Measurements from ENCODE around the gene PODN. TPM values are rescaled to one million over a fixed set of nuclear protein-coding genes. Genes with fewer than 3 reads are reported as not detected.

The PODN gene
- total and polyA plus RNA-seq, 2 donors (not counting 3 experiments of a cell fraction or from before 2014, with no cell fraction given): 1.3 to 1.5 TPM

DNA sequence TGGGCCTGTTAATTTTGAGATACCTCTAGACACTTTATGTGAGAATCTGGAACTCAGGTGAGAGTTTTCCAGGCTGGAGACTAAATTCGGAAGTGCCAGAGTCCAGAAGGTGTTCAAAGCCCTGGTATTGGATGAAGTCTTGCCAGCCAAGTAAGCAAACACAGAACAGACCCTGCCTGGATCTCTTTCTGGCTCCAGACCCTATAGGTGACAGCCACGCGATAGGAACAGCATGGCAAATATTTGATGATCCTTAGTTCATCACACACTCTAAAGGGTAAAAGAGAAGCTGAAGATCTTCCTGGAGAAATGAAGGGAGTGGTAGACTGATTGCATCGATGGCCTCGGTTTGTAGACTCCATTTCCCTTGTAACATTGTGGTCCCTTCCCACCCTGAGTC lies 49.7 kb downstream of the PODN start:
- Histone ChIP-seq H3K36me3 (ENCODE audit: control insufficient read depth in 2 of 2, extremely low read depth in 1 of 2, insufficient read depth in 2 of 2, low read length in 2 of 2) (no peaks in the 10 kb centered on the region), H3K9me1 (replicated peaks; ENCODE audit: control insufficient read depth, extremely low read depth, insufficient read depth, low read length) (no peaks in the 10 kb centered on the region), H3K27me3 (ENCODE audit: control insufficient read depth in 2 of 2, insufficient read depth in 2 of 2, low read length in 2 of 2) (no peaks in the 10 kb centered on the region), H3K9me3 (replicated peaks; ENCODE audit: control insufficient read depth, insufficient read depth, low read length) (no peaks in the 10 kb centered on the region), H4K20me1 (replicated peaks; ENCODE audit: control insufficient read depth, extremely low read depth, insufficient read depth, low read length) (no peaks in the 10 kb centered on the region), H3K4me1 (ENCODE audit: control insufficient read depth, extremely low read depth, insufficient read depth, low read length) (no peaks in the 10 kb centered on the region), H3K79me2 (ENCODE audit: control insufficient read depth, insufficient read depth, low read length) (no peaks in the 10 kb centered on the region), H3K4me2 (ENCODE audit: insufficient read depth, low read length) (no peak overlapping the region), H3K27ac (ENCODE audit: insufficient read depth, low read depth, low read length) (no peak overlapping the region), H2AFZ (ENCODE audit: low read depth, low read length) (no peak overlapping the region), H3K9ac (replicated peaks; ENCODE audit: extremely low read depth, insufficient read depth, low read length) (no peak overlapping the region), H3K4me3 (replicated peaks in 1 of 3; ENCODE audit: insufficient read depth in 1 of 3, low read depth in 1 of 3, low read length in 3 of 3) (no peak overlapping the region)
- no TSS peak for BruUV-seq (replicated peaks)
- DNase-seq (ENCODE audit: low read depth, low spot score): no peak
- TF ChIP-seq MYC (IDR thresholded peaks at IDR 0.05; ENCODE audit: low read depth, low read length): no peak
- intact Hi-C loops (cut with micrococcal nuclease) (no loop called here), dilution Hi-C loops (cut with MboI; ENCODE audit: extremely low pct_ligation_motif_present, low sequenced_read_pairs) (no loop called here)
- POLR2A ChIA-PET: no interaction called here
- no peak for FAIRE-seq
- CTCF ChIA-PET: interaction anchor here (1.4 kb wide), 1 partner anchor 71 kb away, joined by 5 read pairs; no protein-coding TSS in a partner anchor

GRCh38 chr1:53112271-53112774 lies 50.3 kb downstream of the PODN start:
- H3K9ac ChIP-seq (replicated peaks; ENCODE audit: extremely low read depth, insufficient read depth, low read length): no peak overlapping the region
- no peaks in the 10 kb centered on the region for H3K4me1 ChIP-seq (ENCODE audit: control insufficient read depth, extremely low read depth, insufficient read depth, low read length)
- no peaks in the 10 kb centered on the region for H3K36me3 ChIP-seq (ENCODE audit: control insufficient read depth in 2 of 2, extremely low read depth in 1 of 2, insufficient read depth in 2 of 2, low read length in 2 of 2)
- POLR2A ChIA-PET: no interaction called here
- H3K4me3 ChIP-seq (replicated peaks in 1 of 3; ENCODE audit: insufficient read depth in 1 of 3, low read depth in 1 of 3, low read length in 3 of 3): no peak overlapping the region
- CTCF ChIA-PET: interaction anchor here (1.4 kb wide), 1 partner anchor 70 kb away, joined by 5 read pairs; no protein-coding TSS in a partner anchor
- H3K27ac ChIP-seq (ENCODE audit: insufficient read depth, low read depth, low read length): no peak overlapping the region
- H3K4me2 ChIP-seq (ENCODE audit: insufficient read depth, low read length): no peak overlapping the region
- dilution Hi-C loops (cut with MboI; ENCODE audit: extremely low pct_ligation_motif_present, low sequenced_read_pairs) (no loop called here), intact Hi-C loops (cut with micrococcal nuclease) (no loop called here)
- no peak overlapping the region for H2AFZ ChIP-seq (ENCODE audit: low read depth, low read length)
- DNase-seq (ENCODE audit: low read depth, low spot score) (no peak), FAIRE-seq (no peak)
- H3K9me3 ChIP-seq (replicated peaks; ENCODE audit: control insufficient read depth, insufficient read depth, low read length): no peaks in the 10 kb centered on the region
- H3K79me2 ChIP-seq (ENCODE audit: control insufficient read depth, insufficient read depth, low read length): no peaks in the 10 kb centered on the region
- no peaks in the 10 kb centered on the region for H3K27me3 ChIP-seq (ENCODE audit: control insufficient read depth in 2 of 2, insufficient read depth in 2 of 2, low read length in 2 of 2)
- no peaks in the 10 kb centered on the region for H3K9me1 ChIP-seq (replicated peaks; ENCODE audit: control insufficient read depth, extremely low read depth, insufficient read depth, low read length)
- no peaks in the 10 kb centered on the region for H4K20me1 ChIP-seq (replicated peaks; ENCODE audit: control insufficient read depth, extremely low read depth, insufficient read depth, low read length)
- no TSS peak for BruUV-seq (replicated peaks)
- TF ChIP-seq, protein P1, sequence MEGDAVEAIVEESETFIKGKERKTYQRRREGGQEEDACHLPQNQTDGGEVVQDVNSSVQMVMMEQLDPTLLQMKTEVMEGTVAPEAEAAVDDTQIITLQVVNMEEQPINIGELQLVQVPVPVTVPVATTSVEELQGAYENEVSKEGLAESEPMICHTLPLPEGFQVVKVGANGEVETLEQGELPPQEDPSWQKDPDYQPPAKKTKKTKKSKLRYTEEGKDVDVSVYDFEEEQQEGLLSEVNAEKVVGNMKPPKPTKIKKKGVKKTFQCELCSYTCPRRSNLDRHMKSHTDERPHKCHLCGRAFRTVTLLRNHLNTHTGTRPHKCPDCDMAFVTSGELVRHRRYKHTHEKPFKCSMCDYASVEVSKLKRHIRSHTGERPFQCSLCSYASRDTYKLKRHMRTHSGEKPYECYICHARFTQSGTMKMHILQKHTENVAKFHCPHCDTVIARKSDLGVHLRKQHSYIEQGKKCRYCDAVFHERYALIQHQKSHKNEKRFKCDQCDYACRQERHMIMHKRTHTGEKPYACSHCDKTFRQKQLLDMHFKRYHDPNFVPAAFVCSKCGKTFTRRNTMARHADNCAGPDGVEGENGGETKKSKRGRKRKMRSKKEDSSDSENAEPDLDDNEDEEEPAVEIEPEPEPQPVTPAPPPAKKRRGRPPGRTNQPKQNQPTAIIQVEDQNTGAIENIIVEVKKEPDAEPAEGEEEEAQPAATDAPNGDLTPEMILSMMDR (IDR thresholded peaks at IDR 0.05; ENCODE audit: extremely low read depth in 1 of 2, insufficient read depth in 1 of 2, low read depth in 1 of 2, low read length in 2 of 2): no peak
- TF ChIP-seq EZH2 (IDR thresholded peaks at IDR 0.05; ENCODE audit: borderline replicate concordance, low read depth, low read length, severe bottlenecking): no peak
- no peak for TF ChIP-seq POLR2A (IDR thresholded peaks at IDR 0.05; ENCODE audit: low read depth, low read length)
- TF ChIP-seq POLR2AphosphoS5 (IDR thresholded peaks at IDR 0.05; ENCODE audit: insufficient read depth, low read depth, low read length): no peak
- TF ChIP-seq, protein P2, sequence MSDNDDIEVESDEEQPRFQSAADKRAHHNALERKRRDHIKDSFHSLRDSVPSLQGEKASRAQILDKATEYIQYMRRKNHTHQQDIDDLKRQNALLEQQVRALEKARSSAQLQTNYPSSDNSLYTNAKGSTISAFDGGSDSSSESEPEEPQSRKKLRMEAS (IDR thresholded peaks at IDR 0.05; ENCODE audit: insufficient read depth, insufficient read length): no peak
- TF ChIP-seq GATA2 (IDR thresholded peaks at IDR 0.05; ENCODE audit: insufficient read depth, insufficient read length, low read depth, low read length): no peak
- no peak for TF ChIP-seq MYC (IDR thresholded peaks at IDR 0.05; ENCODE audit: low read depth, low read length)
- TF ChIP-seq JUN (IDR thresholded peaks at IDR 0.05; ENCODE audit: borderline replicate concordance, insufficient read depth, insufficient read length, low read depth): no peak
- no peak for TF ChIP-seq FOS (IDR thresholded peaks at IDR 0.05; ENCODE audit: borderline replicate concordance, insufficient read depth, low read length)
